ENCODE data around the gene ACER1.

DNA sequence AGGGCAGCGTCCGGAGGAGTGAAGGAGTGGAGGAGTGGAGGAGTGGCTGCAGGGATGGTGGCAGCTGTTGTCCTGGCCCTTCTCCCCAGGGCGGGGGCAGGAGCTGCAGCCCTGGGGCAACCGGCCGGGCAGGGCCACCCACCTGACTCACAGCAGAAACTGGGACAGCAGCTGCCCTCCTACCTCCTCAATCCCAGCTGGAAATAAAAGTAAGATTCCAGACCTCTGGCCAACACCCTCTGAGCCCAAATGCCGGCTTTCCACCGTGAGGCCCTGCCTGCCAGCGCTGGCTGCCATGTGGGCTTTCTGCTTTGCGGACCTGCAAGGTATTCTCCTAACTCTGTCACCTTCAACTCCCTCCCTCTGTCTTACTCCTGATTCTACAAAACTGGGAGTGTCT is 24.6 kb upstream of the ACER1 start:
- TF ChIP-seq, protein P1, sequence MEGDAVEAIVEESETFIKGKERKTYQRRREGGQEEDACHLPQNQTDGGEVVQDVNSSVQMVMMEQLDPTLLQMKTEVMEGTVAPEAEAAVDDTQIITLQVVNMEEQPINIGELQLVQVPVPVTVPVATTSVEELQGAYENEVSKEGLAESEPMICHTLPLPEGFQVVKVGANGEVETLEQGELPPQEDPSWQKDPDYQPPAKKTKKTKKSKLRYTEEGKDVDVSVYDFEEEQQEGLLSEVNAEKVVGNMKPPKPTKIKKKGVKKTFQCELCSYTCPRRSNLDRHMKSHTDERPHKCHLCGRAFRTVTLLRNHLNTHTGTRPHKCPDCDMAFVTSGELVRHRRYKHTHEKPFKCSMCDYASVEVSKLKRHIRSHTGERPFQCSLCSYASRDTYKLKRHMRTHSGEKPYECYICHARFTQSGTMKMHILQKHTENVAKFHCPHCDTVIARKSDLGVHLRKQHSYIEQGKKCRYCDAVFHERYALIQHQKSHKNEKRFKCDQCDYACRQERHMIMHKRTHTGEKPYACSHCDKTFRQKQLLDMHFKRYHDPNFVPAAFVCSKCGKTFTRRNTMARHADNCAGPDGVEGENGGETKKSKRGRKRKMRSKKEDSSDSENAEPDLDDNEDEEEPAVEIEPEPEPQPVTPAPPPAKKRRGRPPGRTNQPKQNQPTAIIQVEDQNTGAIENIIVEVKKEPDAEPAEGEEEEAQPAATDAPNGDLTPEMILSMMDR (IDR thresholded peaks at IDR 0.05; ENCODE audit: borderline replicate concordance, extremely low read depth, low read length, poor library complexity, severe bottlenecking) = no peak
- TF ChIP-seq EZH2 (IDR thresholded peaks at IDR 0.05; ENCODE audit: borderline replicate concordance, low read depth, low read length, severe bottlenecking) = no peak

All from DND-41 (cell line).